Stimulated activated CD4-positive, alpha-beta T cell treated with anti-CD3 and anti-CD28 coated beads, Interleukin-12 subunit alpha, Interleukin-12 subunit beta, amount 100 ng/mL, for 48 hours (primary cell): ENCODE data around the gene C3orf85.
"Not testable (repeated sequence)": the region's sequence is repeated elsewhere in the genome, so short reads cannot be mapped to it uniquely, and the experiment has no call there.

ENCODE experiments used
- DNase-seq, 3 donors: peaks; one replicate each; pipeline ENCODE4 v3.0.0-alpha.2; 2020; ENCODE audit warnings: low read depth in 2 of 3, low spot score in 1 of 3

C3orf85 gene

GRCh38 chr3:109136523-109136922 is at the start of gene C3orf85:
Gene C3orf85, plus strand, starts transcription at chr3:109136719. Its CDS starts 129 bp downstream, at chr3:109136848.
- DNase-seq, result no peak

GRCh38 chr3:109089265-109089664 is 47.3 kb upstream of the C3orf85 start:
- DNase-seq, result no peak

- DNase-seq, result no peak
Measured at GRCh38 chr3:109091846-109092245, 44.7 kb upstream of the C3orf85 start.

- DNase-seq, result no peak
Measured at GRCh38 chr3:109093561-109093960, 43.0 kb upstream of the C3orf85 start.

- no peak for DNase-seq
Measured at GRCh38 chr3:109095166-109095565, 41.4 kb upstream of the C3orf85 start.

- DNase-seq, result no peak
Measured at GRCh38 chr3:109098079-109098644, 38.4 kb upstream of the C3orf85 start.

- DNase-seq, result no peak
Measured at GRCh38 chr3:109109574-109109973, 26.9 kb upstream of the C3orf85 start.

- DNase-seq, result no peak
Measured at GRCh38 chr3:109112946-109113760, 23.4 kb upstream of the C3orf85 start.

GRCh38 chr3:109114746-109115145 is 21.8 kb upstream of the C3orf85 start:
- DNase-seq, result no peak

- DNase-seq, result no peak
Measured at GRCh38 chr3:109115451-109115850, 21.1 kb upstream of the C3orf85 start.

GRCh38 chr3:109116031-109116430 is 20.5 kb upstream of the C3orf85 start:
- DNase-seq, result no peak

GRCh38 chr3:109117939-109118338 is 18.6 kb upstream of the C3orf85 start, which contains the start of gene MORC1:
Gene MORC1, minus strand, starts transcription at chr3:109118134. Its CDS starts 75 bp downstream, at chr3:109118059.
- DNase-seq, result no peak

GRCh38 chr3:109118584-109118983 is 17.9 kb upstream of the C3orf85 start:
- no peak for DNase-seq

GRCh38 chr3:109122690-109123089 is 13.8 kb upstream of the C3orf85 start:
- no peak for DNase-seq

- no peak for DNase-seq
Measured at GRCh38 chr3:109125902-109126301, 10.6 kb upstream of the C3orf85 start.

- no peak for DNase-seq
Measured at GRCh38 chr3:109127553-109127952, 9.0 kb upstream of the C3orf85 start.

GRCh38 chr3:109131276-109131675 is 5.2 kb upstream of the C3orf85 start:
- no peak for DNase-seq

- no peak for DNase-seq
Measured at GRCh38 chr3:109132801-109133473, 3.6 kb upstream of the C3orf85 start.

- DNase-seq, result not testable (repeated sequence)
Measured at GRCh38 chr3:109133474-109133816, 3.1 kb upstream of the C3orf85 start.

- DNase-seq, result no peak
Measured at GRCh38 chr3:109137761-109138160, 1.2 kb downstream of the C3orf85 start.

- DNase-seq, result no peak
Measured at GRCh38 chr3:109140318-109140717, 3.8 kb downstream of the C3orf85 start.

- no peak for DNase-seq
Measured at GRCh38 chr3:109143646-109144045, 7.1 kb downstream of the C3orf85 start.
